Neural progenitor cell (in vitro differentiated cells): Measurements from ENCODE around the gene STRN. TPM values are rescaled to one million over a fixed set of nuclear protein-coding genes. Genes with fewer than 3 reads are reported as not detected.
A peak's percentile ranks its signal among the peaks of the same experiment; 100 is the strongest.

ENCODE experiments used
- DNase-seq: peaks from one replicate; pipeline ENCODE4 v3.0.0-alpha.2; 2016; ENCODE audit warnings: low spot score
- H2AFZ ChIP-seq: fragments of 200-600 bp; sonication (generic); replicated peaks from 2 replicates; pipeline ENCODE4 v1.6.1; 2016; ENCODE audit warnings: antibody characterized with exemption
- H3F3A ChIP-seq: fragments of 200-600 bp; sonication (generic); 2 replicates; pipeline ENCODE4 v1.6.1; 2016; ENCODE audit warnings: antibody characterized with exemption, low read depth
- H3K27ac ChIP-seq: fragments of 200-600 bp; sonication (generic); 2 replicates; pipeline ENCODE4 v1.5.1; 2016; ENCODE audit warnings: mild to moderate bottlenecking
- H3K27me3 ChIP-seq: fragments of 200-600 bp; sonication (generic); 2 replicates; pipeline ENCODE4 v1.6.1; 2016; ENCODE audit warnings: mild to moderate bottlenecking, moderate library complexity
- H3K36me3 ChIP-seq: fragments of 200-600 bp; sonication (generic); 2 replicates; pipeline ENCODE4 v1.5.1; 2016
- H3K4me1 ChIP-seq: fragments of 200-600 bp; sonication (generic); 2 replicates; pipeline ENCODE4 v1.6.1; 2016; ENCODE audit warnings: mixed run types
- H3K4me2 ChIP-seq: fragments of 200-600 bp; sonication (generic); 2 replicates; pipeline ENCODE4 v1.6.1; 2016
- H3K4me3 ChIP-seq: fragments of 200-600 bp; sonication (generic); 2 replicates; pipeline ENCODE4 v1.5.1; 2016
- H3K79me2 ChIP-seq: fragments of 200-600 bp; sonication (generic); 2 replicates; pipeline ENCODE4 v1.6.1; 2016; ENCODE audit warnings: low read depth
- H3K9ac ChIP-seq: fragments of 200-600 bp; sonication (generic); 2 replicates; pipeline ENCODE4 v1.6.1; 2016
- H3K9me3 ChIP-seq: fragments of 200-600 bp; sonication (generic); 2 replicates; pipeline ENCODE4 v1.5.1; 2016; ENCODE audit warnings: low read depth
- H4K20me1 ChIP-seq: fragments of 200-600 bp; sonication (generic); 2 replicates; pipeline ENCODE4 v1.6.1; 2016; ENCODE audit warnings: low read depth
- H3K27ac Mint-ChIP-seq: 3 replicates; pipeline ENCODE4 v1.8.0; 2021; ENCODE audit warnings: mixed read lengths
- H3K27me3 Mint-ChIP-seq: 2 replicates; pipeline ENCODE4 v1.8.0; 2022; ENCODE audit warnings: low read depth, mild to moderate bottlenecking, inconsistent platforms, moderate library complexity, mixed read lengths; ENCODE audit not compliant: insufficient read depth
- H3K36me3 Mint-ChIP-seq: 3 replicates; pipeline ENCODE4 v1.8.0; 2021; ENCODE audit warnings: mixed read lengths
- H3K4me1 Mint-ChIP-seq: 3 replicates; pipeline ENCODE4 v1.8.0; 2021; ENCODE audit warnings: mixed read lengths
- H3K4me3 Mint-ChIP-seq: 3 replicates; pipeline ENCODE4 v1.8.0; 2021; ENCODE audit warnings: mild to moderate bottlenecking, moderate library complexity, mixed read lengths
- H3K9me3 Mint-ChIP-seq: 3 replicates; pipeline ENCODE4 v1.8.0; 2020; ENCODE audit warnings: mixed read lengths
- EZH2 ChIP-seq: fragments of 200-600 bp; sonication (generic); IDR thresholded peaks from 2 replicates; pipeline ENCODE4 v1.6.1; 2017; ENCODE audit warnings: antibody characterized with exemption, mild to moderate bottlenecking, moderate library complexity
- EZH2phosphoT487 ChIP-seq: fragments of 200-600 bp; sonication (generic); IDR thresholded peaks from 2 replicates; pipeline ENCODE4 v1.6.1; 2017; ENCODE audit warnings: antibody characterized with exemption
- total RNA-seq: library from RNA; depleted of rRNA; stranded (reverse); fragments of >200 nt; gene quantifications from 2 replicates; pipeline ENCODE4 v1.2.3, GENCODE V29; 2015; ENCODE audit warnings: low replicate concordance
- TF ChIP-seq, protein P1 (sequence below): fragments of 200-600 bp; sonication (generic); IDR thresholded peaks from 2 replicates; pipeline ENCODE4 v1.5.1; 2017; ENCODE audit warnings: antibody characterized with exemption, mild to moderate bottlenecking

The STRN gene, protein sequence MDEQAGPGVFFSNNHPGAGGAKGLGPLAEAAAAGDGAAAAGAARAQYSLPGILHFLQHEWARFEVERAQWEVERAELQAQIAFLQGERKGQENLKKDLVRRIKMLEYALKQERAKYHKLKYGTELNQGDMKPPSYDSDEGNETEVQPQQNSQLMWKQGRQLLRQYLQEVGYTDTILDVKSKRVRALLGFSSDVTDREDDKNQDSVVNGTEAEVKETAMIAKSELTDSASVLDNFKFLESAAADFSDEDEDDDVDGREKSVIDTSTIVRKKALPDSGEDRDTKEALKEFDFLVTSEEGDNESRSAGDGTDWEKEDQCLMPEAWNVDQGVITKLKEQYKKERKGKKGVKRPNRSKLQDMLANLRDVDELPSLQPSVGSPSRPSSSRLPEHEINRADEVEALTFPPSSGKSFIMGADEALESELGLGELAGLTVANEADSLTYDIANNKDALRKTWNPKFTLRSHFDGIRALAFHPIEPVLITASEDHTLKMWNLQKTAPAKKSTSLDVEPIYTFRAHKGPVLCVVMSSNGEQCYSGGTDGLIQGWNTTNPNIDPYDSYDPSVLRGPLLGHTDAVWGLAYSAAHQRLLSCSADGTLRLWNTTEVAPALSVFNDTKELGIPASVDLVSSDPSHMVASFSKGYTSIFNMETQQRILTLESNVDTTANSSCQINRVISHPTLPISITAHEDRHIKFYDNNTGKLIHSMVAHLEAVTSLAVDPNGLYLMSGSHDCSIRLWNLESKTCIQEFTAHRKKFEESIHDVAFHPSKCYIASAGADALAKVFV
- 12.8 and 20.9 TPM in 2 replicates for total RNA-seq

- H3K4me1 Mint-ChIP-seq, result peaks cover 37% of the 10 kb centered on the region
- no peaks in the 10 kb centered on the region for H3K36me3 Mint-ChIP-seq
- H3K4me3 Mint-ChIP-seq, result peak within 1 kb of the TSS; percentile 97
These were observed at the start of gene STRN for GRCh38 chr2:36966370-36967235. TSS of gene STRN (minus strand) at chr2:36966536. CDS start at chr2:36966463, 73 bp downstream.

GRCh38 chr2:37013315-37013641 lies 46.9 kb upstream of the STRN start:
- H3K4me1 Mint-ChIP-seq, result no peaks in the 10 kb centered on the region
- no peak for DNase-seq
- Histone ChIP-seq H3K79me2 (no peaks in the 10 kb centered on the region), H3K4me2 (no peak overlapping the region), H3K27ac (no peak overlapping the region), H4K20me1 (no peaks in the 10 kb centered on the region), H2AFZ (no peak overlapping the region), H3K9ac (no peak overlapping the region), H3K4me1 (no peaks in the 10 kb centered on the region), H3K27me3 (no peaks in the 10 kb centered on the region), H3K9me3 (no peaks in the 10 kb centered on the region), H3K4me3 (no peak overlapping the region), H3F3A (no peaks in the 10 kb centered on the region), H3K36me3 (no peaks in the 10 kb centered on the region)
- no peak for TF ChIP-seq EZH2
- no peak for TF ChIP-seq EZH2phosphoT487
- TF ChIP-seq, protein P1, sequence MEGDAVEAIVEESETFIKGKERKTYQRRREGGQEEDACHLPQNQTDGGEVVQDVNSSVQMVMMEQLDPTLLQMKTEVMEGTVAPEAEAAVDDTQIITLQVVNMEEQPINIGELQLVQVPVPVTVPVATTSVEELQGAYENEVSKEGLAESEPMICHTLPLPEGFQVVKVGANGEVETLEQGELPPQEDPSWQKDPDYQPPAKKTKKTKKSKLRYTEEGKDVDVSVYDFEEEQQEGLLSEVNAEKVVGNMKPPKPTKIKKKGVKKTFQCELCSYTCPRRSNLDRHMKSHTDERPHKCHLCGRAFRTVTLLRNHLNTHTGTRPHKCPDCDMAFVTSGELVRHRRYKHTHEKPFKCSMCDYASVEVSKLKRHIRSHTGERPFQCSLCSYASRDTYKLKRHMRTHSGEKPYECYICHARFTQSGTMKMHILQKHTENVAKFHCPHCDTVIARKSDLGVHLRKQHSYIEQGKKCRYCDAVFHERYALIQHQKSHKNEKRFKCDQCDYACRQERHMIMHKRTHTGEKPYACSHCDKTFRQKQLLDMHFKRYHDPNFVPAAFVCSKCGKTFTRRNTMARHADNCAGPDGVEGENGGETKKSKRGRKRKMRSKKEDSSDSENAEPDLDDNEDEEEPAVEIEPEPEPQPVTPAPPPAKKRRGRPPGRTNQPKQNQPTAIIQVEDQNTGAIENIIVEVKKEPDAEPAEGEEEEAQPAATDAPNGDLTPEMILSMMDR, result no peak
- peaks cover 4% of the 10 kb centered on the region for H3K36me3 Mint-ChIP-seq
- H3K27ac Mint-ChIP-seq, result no peak overlapping the region
- no peaks in the 10 kb centered on the region for H3K27me3 Mint-ChIP-seq
- H3K9me3 Mint-ChIP-seq, result no peaks in the 10 kb centered on the region
- no peak overlapping the region for H3K4me3 Mint-ChIP-seq

More at GRCh38 chr2:36966370-36967235, at the start of gene STRN:
- H3K27ac ChIP-seq, result peak within 1 kb of the TSS; percentile 52
- peaks cover 20% of the 10 kb centered on the region for H4K20me1 ChIP-seq
- no peaks in the 10 kb centered on the region for H3K9me3 ChIP-seq
- H3K4me1 ChIP-seq, result peaks cover 25% of the 10 kb centered on the region
- H3K79me2 ChIP-seq, result peaks cover 38% of the 10 kb centered on the region
- Mint-ChIP-seq H3K27ac (peak within 1 kb of the TSS; percentile 79), H3K27me3 (peaks cover 5% of the 10 kb centered on the region), H3K9me3 (no peaks in the 10 kb centered on the region)
- H3K4me3 ChIP-seq, result peak within 1 kb of the TSS; percentile 97
- peak; percentile 97 for DNase-seq
- H3F3A ChIP-seq, result peaks cover 11% of the 10 kb centered on the region
- H3K36me3 ChIP-seq, result no peaks in the 10 kb centered on the region
- TF ChIP-seq EZH2 (no peak), EZH2phosphoT487 (peak; percentile 40)
- TF ChIP-seq, protein P1, result no peak
- peaks cover 13% of the 10 kb centered on the region for H3K27me3 ChIP-seq
- H2AFZ ChIP-seq, result peak within 1 kb of the TSS; percentile 99
- H3K4me2 ChIP-seq, result peak within 1 kb of the TSS; percentile 75
- peak within 1 kb of the TSS; percentile 58 for H3K9ac ChIP-seq

- no peak overlapping the region for H3K4me3 Mint-ChIP-seq
- peaks cover 3% of the 10 kb centered on the region for H3K36me3 Mint-ChIP-seq
- no peak overlapping the region for H3K27ac Mint-ChIP-seq
- no peaks in the 10 kb centered on the region for H3K27me3 Mint-ChIP-seq
- Histone ChIP-seq H3K4me2 (no peak overlapping the region), H3K36me3 (no peaks in the 10 kb centered on the region), H3K4me1 (no peaks in the 10 kb centered on the region), H3F3A (no peaks in the 10 kb centered on the region), H3K27ac (no peak overlapping the region), H3K4me3 (no peak overlapping the region), H3K9me3 (no peaks in the 10 kb centered on the region), H3K9ac (no peak overlapping the region), H3K27me3 (no peaks in the 10 kb centered on the region), H3K79me2 (no peaks in the 10 kb centered on the region), H4K20me1 (no peaks in the 10 kb centered on the region), H2AFZ (no peak overlapping the region)
- no peak for TF ChIP-seq EZH2
- TF ChIP-seq, protein P1, result no peak
- no peak for TF ChIP-seq EZH2phosphoT487
- DNase-seq, result no peak
- H3K9me3 Mint-ChIP-seq, result no peaks in the 10 kb centered on the region
- H3K4me1 Mint-ChIP-seq, result no peaks in the 10 kb centered on the region
These were observed 44.8 kb upstream of the STRN start for GRCh38 chr2:37011130-37011529.
